ENCODE results near the gene ARHGAP31.

The ARHGAP31 gene

GRCh38 chr3:119427669-119428068, 133.5 kb downstream of the ARHGAP31 start:
- no peak overlapping the region for H3K4me3 ChIP-seq (ENCODE audit: low read depth in 1 of 2, low read length in 1 of 2)
- no peak overlapping the region for H3K27ac ChIP-seq
- no peaks in the 10 kb centered on the region for H3K4me1 ChIP-seq (ENCODE audit: control insufficient read depth in 1 of 2, insufficient read depth in 1 of 2, low read depth in 1 of 2, low read length in 1 of 2)
- peaks cover 17% of the 10 kb centered on the region for H3K9me3 ChIP-seq
- peaks cover 37% of the 10 kb centered on the region for H3K36me3 ChIP-seq
- TF ChIP-seq CTCF (IDR thresholded peaks at IDR 0.05), result no peak
- no peaks in the 10 kb centered on the region for H3K27me3 ChIP-seq

GRCh38 chr3:119428538-119428937, 134.4 kb downstream of the ARHGAP31 start:
- Histone ChIP-seq H3K4me1 (ENCODE audit: control insufficient read depth in 1 of 2, insufficient read depth in 1 of 2, low read depth in 1 of 2, low read length in 1 of 2) (no peaks in the 10 kb centered on the region), H3K4me3 (ENCODE audit: low read depth in 1 of 2, low read length in 1 of 2) (no peak overlapping the region), H3K36me3 (peaks cover 45% of the 10 kb centered on the region), H3K9me3 (peaks cover 17% of the 10 kb centered on the region), H3K27me3 (no peaks in the 10 kb centered on the region), H3K27ac (no peak overlapping the region)
- TF ChIP-seq CTCF (IDR thresholded peaks at IDR 0.05), result no peak

- TF ChIP-seq CTCF (IDR thresholded peaks at IDR 0.05), result no peak
- Histone ChIP-seq H3K27me3 (no peaks in the 10 kb centered on the region), H3K9me3 (no peaks in the 10 kb centered on the region), H3K4me3 (ENCODE audit: low read depth in 1 of 2, low read length in 1 of 2) (no peak overlapping the region), H3K27ac (no peak overlapping the region), H3K36me3 (peaks cover 92% of the 10 kb centered on the region), H3K4me1 (ENCODE audit: control insufficient read depth in 1 of 2, insufficient read depth in 1 of 2, low read depth in 1 of 2, low read length in 1 of 2) (no peaks in the 10 kb centered on the region)
These were observed 139.6 kb downstream of the ARHGAP31 start for GRCh38 chr3:119433613-119434325.

GRCh38 chr3:119434703-119435102, 140.5 kb downstream of the ARHGAP31 start:
- Histone ChIP-seq H3K9me3 (no peaks in the 10 kb centered on the region), H3K36me3 (peaks cover 86% of the 10 kb centered on the region), H3K4me3 (ENCODE audit: low read depth in 1 of 2, low read length in 1 of 2) (no peak overlapping the region), H3K27me3 (no peaks in the 10 kb centered on the region), H3K27ac (no peak overlapping the region), H3K4me1 (ENCODE audit: control insufficient read depth in 1 of 2, insufficient read depth in 1 of 2, low read depth in 1 of 2, low read length in 1 of 2) (no peaks in the 10 kb centered on the region)
- no peak for TF ChIP-seq CTCF (IDR thresholded peaks at IDR 0.05)

GRCh38 chr3:119436977-119437376, 142.8 kb downstream of the ARHGAP31 start:
- Histone ChIP-seq H3K9me3 (no peaks in the 10 kb centered on the region), H3K27me3 (no peaks in the 10 kb centered on the region), H3K4me1 (ENCODE audit: control insufficient read depth in 1 of 2, insufficient read depth in 1 of 2, low read depth in 1 of 2, low read length in 1 of 2) (no peaks in the 10 kb centered on the region), H3K27ac (no peak overlapping the region), H3K36me3 (peaks cover 79% of the 10 kb centered on the region), H3K4me3 (ENCODE audit: low read depth in 1 of 2, low read length in 1 of 2) (no peak overlapping the region)
- no peak for TF ChIP-seq CTCF (IDR thresholded peaks at IDR 0.05)
